ENCODE data around the gene ARHGAP26.

Gene ARHGAP26

DNA sequence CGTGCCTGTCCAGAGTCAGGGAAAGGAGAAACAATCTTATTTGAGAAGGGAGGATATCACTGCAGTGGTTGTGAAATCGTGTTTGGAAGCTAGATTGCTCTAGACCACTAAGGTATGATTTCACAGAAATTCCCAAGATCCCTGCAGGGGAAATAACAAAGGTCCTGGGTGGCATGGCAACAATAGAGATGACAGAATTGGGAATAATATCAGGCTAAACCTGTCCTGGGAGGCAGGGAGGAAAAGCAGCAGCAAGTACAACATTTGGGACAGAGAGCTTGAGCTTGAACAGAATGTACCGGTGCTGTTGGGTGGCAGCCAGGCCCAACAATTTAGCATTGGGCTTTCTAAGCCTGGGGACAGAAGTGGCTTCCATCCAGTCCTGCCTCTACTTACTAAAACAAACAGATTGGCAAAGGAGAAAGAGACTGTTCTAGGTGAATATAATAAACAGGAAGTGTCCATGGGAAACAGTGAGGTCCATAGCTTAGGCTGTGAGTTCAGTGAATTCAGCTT, 17.0 kb upstream of the ARHGAP26 start:
- H3K27ac ChIP-seq (ENCODE audit: low read length, poor library complexity, severe bottlenecking): no peak overlapping the region
- H2BK120ac ChIP-seq (ENCODE audit: low read depth, low read length): no peak overlapping the region
- peak overlapping the region; percentile 13 for H3K9ac ChIP-seq (ENCODE audit: low read length)
- peaks cover 2% of the 10 kb centered on the region for H3K4me1 ChIP-seq (ENCODE audit: control insufficient read depth, insufficient read depth, low read depth, low read length)
- no peaks in the 10 kb centered on the region for H3K79me1 ChIP-seq (replicated peaks; ENCODE audit: low read length, poor library complexity, severe bottlenecking)
- H2AK5ac ChIP-seq (ENCODE audit: low read length, severe bottlenecking): no peak overlapping the region
- H2AFZ ChIP-seq (ENCODE audit: low read depth, low read length): no peak overlapping the region
- no peak overlapping the region for H3K4me2 ChIP-seq (ENCODE audit: low read length, poor library complexity, severe bottlenecking)
- H4K8ac ChIP-seq (ENCODE audit: low read length): no peak overlapping the region
- no peak overlapping the region for H2BK5ac ChIP-seq (ENCODE audit: low read depth, low read length, poor library complexity, severe bottlenecking)
- H3K27me3 ChIP-seq (ENCODE audit: control insufficient read depth in 1 of 2, insufficient read depth in 1 of 2, low read length in 2 of 2): no peaks in the 10 kb centered on the region
- 84% methylated on average over 3 of the region's 3 CpGs for WGBS
- H4K91ac ChIP-seq (ENCODE audit: low read length): no peak overlapping the region
- no peak overlapping the region for H3K23ac ChIP-seq (ENCODE audit: low read length in 2 of 2)
- H3K9me3 ChIP-seq (ENCODE audit: control insufficient read depth, low read length): no peaks in the 10 kb centered on the region
- H3K18ac ChIP-seq (ENCODE audit: low read depth in 1 of 2, low read length in 2 of 2): no peak overlapping the region
- peak overlapping the region in 1 of 2 experiments; percentile 3 for H3K4ac ChIP-seq (ENCODE audit: low read depth in 1 of 2, low read length in 2 of 2)
- no peak for DNase-seq
- H2BK15ac ChIP-seq (ENCODE audit: low read depth, poor library complexity, severe bottlenecking): no peak overlapping the region
- no peak overlapping the region for H3K14ac ChIP-seq (ENCODE audit: low read length in 2 of 2)
- H2BK12ac ChIP-seq (ENCODE audit: low read length in 2 of 2): no peak overlapping the region
- no peak overlapping the region for H3K4me3 ChIP-seq (ENCODE audit: insufficient read depth in 1 of 2, low read depth in 1 of 2, low read length in 2 of 2)
- no peaks in the 10 kb centered on the region for H3K36me3 ChIP-seq (ENCODE audit: control insufficient read depth in 1 of 2, insufficient read depth in 2 of 2, low read depth in 1 of 2, low read length in 2 of 2)

DNA sequence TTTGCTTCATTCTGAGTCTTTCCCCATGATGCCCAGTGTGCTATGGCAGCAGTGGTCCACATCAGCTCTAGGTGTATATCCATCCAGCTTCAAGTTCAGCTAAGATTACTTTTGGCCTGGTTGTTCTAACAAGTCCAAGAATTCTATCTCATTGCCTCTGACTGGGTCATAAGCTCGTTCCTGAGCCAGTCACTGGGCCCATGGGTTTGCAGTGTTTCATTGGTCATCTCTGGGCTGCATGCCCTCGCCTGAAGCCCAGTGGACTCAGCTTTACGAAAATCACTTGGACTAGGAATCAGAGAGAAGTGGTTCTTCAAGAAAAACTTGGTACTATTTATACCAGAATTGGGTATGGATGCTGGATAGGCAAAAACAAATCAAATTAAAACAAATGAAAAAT, 16.1 kb upstream of the ARHGAP26 start:
- no peaks in the 10 kb centered on the region for H3K9me3 ChIP-seq (ENCODE audit: control insufficient read depth, low read length)
- no peak overlapping the region for H3K27ac ChIP-seq (ENCODE audit: low read length, poor library complexity, severe bottlenecking)
- no peak overlapping the region for H2BK120ac ChIP-seq (ENCODE audit: low read depth, low read length)
- no peaks in the 10 kb centered on the region for H3K79me1 ChIP-seq (replicated peaks; ENCODE audit: low read length, poor library complexity, severe bottlenecking)
- no peak overlapping the region for H2AK5ac ChIP-seq (ENCODE audit: low read length, severe bottlenecking)
- H3K18ac ChIP-seq (ENCODE audit: low read depth in 1 of 2, low read length in 2 of 2): no peak overlapping the region
- no peak overlapping the region for H2AFZ ChIP-seq (ENCODE audit: low read depth, low read length)
- H3K14ac ChIP-seq (ENCODE audit: low read length in 2 of 2): no peak overlapping the region
- DNase-seq: no peak
- H3K27me3 ChIP-seq (ENCODE audit: control insufficient read depth in 1 of 2, insufficient read depth in 1 of 2, low read length in 2 of 2): no peaks in the 10 kb centered on the region
- 80% methylated on average over 3 of the region's 3 CpGs for WGBS
- no peak overlapping the region for H2BK5ac ChIP-seq (ENCODE audit: low read depth, low read length, poor library complexity, severe bottlenecking)
- H2BK15ac ChIP-seq (ENCODE audit: low read depth, poor library complexity, severe bottlenecking): no peak overlapping the region
- no peak overlapping the region for H2BK12ac ChIP-seq (ENCODE audit: low read length in 2 of 2)
- no peak overlapping the region for H3K4me3 ChIP-seq (ENCODE audit: insufficient read depth in 1 of 2, low read depth in 1 of 2, low read length in 2 of 2)
- H3K9ac ChIP-seq (ENCODE audit: low read length): peak overlapping the region; percentile 13
- no peak overlapping the region for H3K4ac ChIP-seq (ENCODE audit: low read depth in 1 of 2, low read length in 2 of 2)
- no peaks in the 10 kb centered on the region for H3K36me3 ChIP-seq (ENCODE audit: control insufficient read depth in 1 of 2, insufficient read depth in 2 of 2, low read depth in 1 of 2, low read length in 2 of 2)
- H3K4me1 ChIP-seq (ENCODE audit: control insufficient read depth, insufficient read depth, low read depth, low read length): peaks cover 2% of the 10 kb centered on the region
- no peak overlapping the region for H3K4me2 ChIP-seq (ENCODE audit: low read length, poor library complexity, severe bottlenecking)
- H4K8ac ChIP-seq (ENCODE audit: low read length): no peak overlapping the region
- H4K91ac ChIP-seq (ENCODE audit: low read length): no peak overlapping the region
- H3K23ac ChIP-seq (ENCODE audit: low read length in 2 of 2): no peak overlapping the region

DNA sequence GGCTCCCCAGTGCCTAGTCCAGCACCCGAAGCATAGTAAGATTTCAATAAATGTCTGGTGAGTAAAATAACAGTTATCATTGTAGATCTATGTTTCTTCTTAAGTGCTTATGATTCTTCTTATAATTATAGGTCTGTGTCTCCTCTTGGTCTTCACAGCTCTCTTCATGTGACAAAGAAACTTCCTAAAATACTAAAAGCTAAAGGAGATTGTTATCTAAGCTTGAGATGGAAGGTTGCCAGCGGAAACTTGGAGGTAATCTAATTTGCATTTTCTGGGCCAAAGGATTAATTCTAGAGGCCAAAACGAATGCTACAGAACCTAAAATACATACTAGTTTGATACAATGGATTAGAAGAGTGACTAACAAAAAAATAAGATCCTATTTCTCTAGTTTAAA, 13.6 kb upstream of the ARHGAP26 start:
- Histone ChIP-seq H2AFZ (ENCODE audit: low read depth, low read length) (no peak overlapping the region), H3K4me1 (ENCODE audit: control insufficient read depth, insufficient read depth, low read depth, low read length) (no peaks in the 10 kb centered on the region), H3K14ac (ENCODE audit: low read length in 2 of 2) (no peak overlapping the region), H3K79me1 (replicated peaks; ENCODE audit: low read length, poor library complexity, severe bottlenecking) (no peaks in the 10 kb centered on the region), H4K91ac (ENCODE audit: low read length) (no peak overlapping the region), H3K36me3 (ENCODE audit: control insufficient read depth in 1 of 2, insufficient read depth in 2 of 2, low read depth in 1 of 2, low read length in 2 of 2) (no peaks in the 10 kb centered on the region), H3K9me3 (ENCODE audit: control insufficient read depth, low read length) (no peaks in the 10 kb centered on the region), H3K4ac (ENCODE audit: low read depth in 1 of 2, low read length in 2 of 2) (no peak overlapping the region), H2BK120ac (ENCODE audit: low read depth, low read length) (no peak overlapping the region), H3K4me2 (ENCODE audit: low read length, poor library complexity, severe bottlenecking) (no peak overlapping the region), H3K9ac (ENCODE audit: low read length) (no peak overlapping the region), H3K4me3 (ENCODE audit: insufficient read depth in 1 of 2, low read depth in 1 of 2, low read length in 2 of 2) (no peak overlapping the region), H3K18ac (ENCODE audit: low read depth in 1 of 2, low read length in 2 of 2) (no peak overlapping the region), H3K27ac (ENCODE audit: low read length, poor library complexity, severe bottlenecking) (no peak overlapping the region), H2BK12ac (ENCODE audit: low read length in 2 of 2) (no peak overlapping the region), H4K8ac (ENCODE audit: low read length) (no peak overlapping the region), H3K23ac (ENCODE audit: low read length in 2 of 2) (no peak overlapping the region), H2BK5ac (ENCODE audit: low read depth, low read length, poor library complexity, severe bottlenecking) (no peak overlapping the region), H2AK5ac (ENCODE audit: low read length, severe bottlenecking) (no peak overlapping the region), H3K27me3 (ENCODE audit: control insufficient read depth in 1 of 2, insufficient read depth in 1 of 2, low read length in 2 of 2) (no peaks in the 10 kb centered on the region), H2BK15ac (ENCODE audit: low read depth, poor library complexity, severe bottlenecking) (no peak overlapping the region)
- WGBS: 100% methylated on average over 1 of the region's 3 CpGs
- DNase-seq: no peak

DNA sequence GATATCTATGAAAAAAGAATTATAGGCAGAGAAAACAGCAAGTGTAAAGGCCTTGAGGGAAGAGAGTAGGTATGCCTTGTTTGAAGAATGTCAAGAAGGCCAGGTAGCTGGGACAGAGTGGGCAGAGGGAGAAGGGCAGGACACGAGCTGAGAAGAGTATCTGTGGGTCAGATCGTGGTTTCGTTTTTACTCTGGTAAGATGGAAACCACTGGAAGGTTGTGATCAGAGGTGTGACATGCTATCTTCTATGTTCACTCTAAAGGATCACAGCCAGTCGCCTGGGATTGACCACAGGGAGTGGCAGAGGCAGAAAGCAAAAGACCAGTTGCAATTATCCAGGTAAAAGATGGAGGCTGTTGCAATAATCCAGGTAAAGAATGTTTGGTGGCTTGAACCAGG, 12.6 kb upstream of the ARHGAP26 start:
- Histone ChIP-seq H3K4ac (ENCODE audit: low read depth in 1 of 2, low read length in 2 of 2) (no peak overlapping the region), H2AK5ac (ENCODE audit: low read length, severe bottlenecking) (no peak overlapping the region), H2AFZ (ENCODE audit: low read depth, low read length) (no peak overlapping the region), H3K4me2 (ENCODE audit: low read length, poor library complexity, severe bottlenecking) (no peak overlapping the region), H3K4me3 (ENCODE audit: insufficient read depth in 1 of 2, low read depth in 1 of 2, low read length in 2 of 2) (no peak overlapping the region), H4K91ac (ENCODE audit: low read length) (no peak overlapping the region), H2BK5ac (ENCODE audit: low read depth, low read length, poor library complexity, severe bottlenecking) (no peak overlapping the region), H3K27ac (ENCODE audit: low read length, poor library complexity, severe bottlenecking) (no peak overlapping the region), H2BK15ac (ENCODE audit: low read depth, poor library complexity, severe bottlenecking) (no peak overlapping the region), H3K9me3 (ENCODE audit: control insufficient read depth, low read length) (no peaks in the 10 kb centered on the region), H3K9ac (ENCODE audit: low read length) (no peak overlapping the region), H3K14ac (ENCODE audit: low read length in 2 of 2) (no peak overlapping the region), H3K27me3 (ENCODE audit: control insufficient read depth in 1 of 2, insufficient read depth in 1 of 2, low read length in 2 of 2) (no peaks in the 10 kb centered on the region), H2BK12ac (ENCODE audit: low read length in 2 of 2) (no peak overlapping the region), H3K4me1 (ENCODE audit: control insufficient read depth, insufficient read depth, low read depth, low read length) (no peaks in the 10 kb centered on the region), H4K8ac (ENCODE audit: low read length) (no peak overlapping the region), H3K36me3 (ENCODE audit: control insufficient read depth in 1 of 2, insufficient read depth in 2 of 2, low read depth in 1 of 2, low read length in 2 of 2) (no peaks in the 10 kb centered on the region), H2BK120ac (ENCODE audit: low read depth, low read length) (no peak overlapping the region), H3K18ac (ENCODE audit: low read depth in 1 of 2, low read length in 2 of 2) (no peak overlapping the region), H3K23ac (ENCODE audit: low read length in 2 of 2) (no peak overlapping the region), H3K79me1 (replicated peaks; ENCODE audit: low read length, poor library complexity, severe bottlenecking) (no peaks in the 10 kb centered on the region)
- WGBS: 80% methylated on average over 4 of the region's 4 CpGs
- no peak for DNase-seq
